SJSA1 (cell line): Measurements from ENCODE around the gene UQCR11. TPM values are rescaled to one million over a fixed set of nuclear protein-coding genes. Genes with fewer than 3 reads are reported as not detected.

Source experiments
- DNase-seq, 2 experiments: peaks; one replicate each; pipeline ENCODE4 v3.0.0-alpha.2; 2015 to 2020; ENCODE audit warnings: low spot score in 2 of 2, low read depth in 1 of 2
- H3K27ac ChIP-seq: fragments of 250-450 bp; sonication (Bioruptor Pico); 2 replicates; pipeline ENCODE4 v1.5.1; 2020; ENCODE audit warnings: mild to moderate bottlenecking, moderate library complexity
- H3K27me3 ChIP-seq: fragments of 250-450 bp; sonication (Bioruptor Pico); replicated peaks from 2 replicates; pipeline ENCODE4 v1.5.1; 2020; ENCODE audit warnings: mild to moderate bottlenecking, moderate library complexity
- H3K36me3 ChIP-seq: fragments of 250-450 bp; sonication (Bioruptor Pico); 2 replicates; pipeline ENCODE4 v1.5.1; 2020; ENCODE audit warnings: mild to moderate bottlenecking
- H3K4me1 ChIP-seq: fragments of 250-450 bp; sonication (Bioruptor Pico); replicated peaks from 2 replicates; pipeline ENCODE4 v1.6.1; 2021; ENCODE audit warnings: mild to moderate bottlenecking
- H3K4me3 ChIP-seq: fragments of 250-450 bp; sonication (Bioruptor Pico); 2 replicates; pipeline ENCODE4 v1.5.1; 2020; ENCODE audit warnings: mild to moderate bottlenecking
- H3K9me3 ChIP-seq: fragments of 250-450 bp; sonication (Bioruptor Pico); replicated peaks from 2 replicates; pipeline ENCODE4 v1.5.1; 2020; ENCODE audit warnings: mild to moderate bottlenecking
- total RNA-seq: library from RNA; depleted of rRNA; stranded (reverse); fragments of >200 nt; shearing (Covaris generic); gene quantifications from 2 replicates; pipeline ENCODE4 v1.2.3, GENCODE V29; 2014

Gene UQCR11
- total RNA-seq, 1 experiment from 2014 or later: 60.1 TPM

GRCh38 chr19:1568320-1569019 lies 36.8 kb downstream of the UQCR11 start, which contains the start of gene MEX3D:
MEX3D (minus strand) TSS chr19:1568325; CDS start chr19:1568058, 267 bp downstream.
- peak within 1 kb of the TSS; percentile 95 for H3K27ac ChIP-seq
- no peaks in the 10 kb centered on the region; the same call in 1 of the 2 replicates for H3K27me3 ChIP-seq
- peak within 1 kb of the TSS; percentile 94 for H3K4me3 ChIP-seq
- H3K9me3 ChIP-seq: peaks cover 5% of the 10 kb centered on the region
- H3K4me1 ChIP-seq: peaks cover 16% of the 10 kb centered on the region
- peaks cover 26% of the 10 kb centered on the region for H3K36me3 ChIP-seq
- DNase-seq: peak in 1 of 2 experiments; percentile 69

GRCh38 chr19:1567848-1568227 lies 37.4 kb downstream of the UQCR11 start:
- peaks cover 27% of the 10 kb centered on the region for H3K36me3 ChIP-seq

GRCh38 chr19:1567116-1567847 lies 38.0 kb downstream of the UQCR11 start:
- Histone ChIP-seq H3K9me3 (peaks cover 5% of the 10 kb centered on the region), H3K27ac (peak overlapping the region; percentile 95), H3K36me3 (peaks cover 32% of the 10 kb centered on the region), H3K4me1 (peaks cover 16% of the 10 kb centered on the region), H3K27me3 (no peaks in the 10 kb centered on the region; the same call in 1 of the 2 replicates), H3K4me3 (peak overlapping the region; percentile 94)
- DNase-seq: peak in 1 of 2 experiments; percentile 52

More at GRCh38 chr19:1567848-1568227, 37.4 kb downstream of the UQCR11 start:
- no peak for DNase-seq
- H3K9me3 ChIP-seq: peaks cover 5% of the 10 kb centered on the region
- H3K4me1 ChIP-seq: peaks cover 16% of the 10 kb centered on the region
- H3K4me3 ChIP-seq: peak overlapping the region; percentile 94
- H3K27me3 ChIP-seq: no peaks in the 10 kb centered on the region; the same call in 1 of the 2 replicates
- H3K27ac ChIP-seq: no peak overlapping the region

GRCh38 chr19:1566392-1567115 lies 38.7 kb downstream of the UQCR11 start:
- Histone ChIP-seq H3K4me1 (peaks cover 16% of the 10 kb centered on the region), H3K4me3 (peak overlapping the region; percentile 94), H3K27ac (peak overlapping the region; percentile 95), H3K9me3 (peaks cover 5% of the 10 kb centered on the region), H3K36me3 (peaks cover 33% of the 10 kb centered on the region), H3K27me3 (no peaks in the 10 kb centered on the region; the same call in 1 of the 2 replicates)
- DNase-seq: peak; percentile 85 to 88

- H3K4me1 ChIP-seq: peaks cover 12% of the 10 kb centered on the region
- DNase-seq: no peak
- H3K36me3 ChIP-seq: peaks cover 42% of the 10 kb centered on the region
- no peaks in the 10 kb centered on the region for H3K27me3 ChIP-seq
- H3K4me3 ChIP-seq: no peak overlapping the region
- H3K9me3 ChIP-seq: no peaks in the 10 kb centered on the region
- H3K27ac ChIP-seq: no peak overlapping the region
Observed at GRCh38 chr19:1563251-1563650, 42.0 kb downstream of the UQCR11 start.

GRCh38 chr19:1561236-1561842 lies 43.9 kb downstream of the UQCR11 start:
- DNase-seq: no peak
- Histone ChIP-seq H3K4me1 (peaks cover 9% of the 10 kb centered on the region), H3K27ac (no peak overlapping the region), H3K4me3 (no peak overlapping the region), H3K27me3 (no peaks in the 10 kb centered on the region), H3K9me3 (no peaks in the 10 kb centered on the region), H3K36me3 (peaks cover 43% of the 10 kb centered on the region)

GRCh38 chr19:1560286-1560882 lies 44.9 kb downstream of the UQCR11 start:
- no peaks in the 10 kb centered on the region for H3K9me3 ChIP-seq
- no peak for DNase-seq

GRCh38 chr19:1558552-1558951 lies 46.7 kb downstream of the UQCR11 start:
- Histone ChIP-seq H3K36me3 (peaks cover 33% of the 10 kb centered on the region), H3K27me3 (no peaks in the 10 kb centered on the region), H3K4me3 (no peak overlapping the region), H3K4me1 (no peaks in the 10 kb centered on the region), H3K27ac (no peak overlapping the region), H3K9me3 (no peaks in the 10 kb centered on the region)
- DNase-seq: no peak

More at GRCh38 chr19:1560286-1560882, 44.9 kb downstream of the UQCR11 start:
- Histone ChIP-seq H3K36me3 (peaks cover 37% of the 10 kb centered on the region), H3K4me1 (no peaks in the 10 kb centered on the region), H3K4me3 (no peak overlapping the region), H3K27me3 (no peaks in the 10 kb centered on the region), H3K27ac (no peak overlapping the region)

- no peak overlapping the region for H3K27ac ChIP-seq
- no peaks in the 10 kb centered on the region for H3K9me3 ChIP-seq
- H3K4me3 ChIP-seq: no peak overlapping the region
- no peaks in the 10 kb centered on the region for H3K27me3 ChIP-seq
- no peaks in the 10 kb centered on the region for H3K4me1 ChIP-seq
- DNase-seq: no peak
- peaks cover 26% of the 10 kb centered on the region for H3K36me3 ChIP-seq
Observed at GRCh38 chr19:1556390-1557070, 48.7 kb downstream of the UQCR11 start.

GRCh38 chr19:1555487-1556389 lies 49.5 kb downstream of the UQCR11 start:
- H3K27ac ChIP-seq: no peak overlapping the region
- DNase-seq: no peak
- no peaks in the 10 kb centered on the region for H3K27me3 ChIP-seq
- H3K9me3 ChIP-seq: no peaks in the 10 kb centered on the region
- no peak overlapping the region for H3K4me3 ChIP-seq
- no peaks in the 10 kb centered on the region for H3K4me1 ChIP-seq
- peaks cover 20% of the 10 kb centered on the region for H3K36me3 ChIP-seq

GRCh38 chr19:1554968-1555367 lies 50.3 kb downstream of the UQCR11 start:
- Histone ChIP-seq H3K27me3 (no peaks in the 10 kb centered on the region), H3K4me1 (no peaks in the 10 kb centered on the region), H3K27ac (no peak overlapping the region), H3K36me3 (peaks cover 16% of the 10 kb centered on the region), H3K9me3 (no peaks in the 10 kb centered on the region), H3K4me3 (no peak overlapping the region)
- no peak for DNase-seq

GRCh38 chr19:1553415-1553814 lies 51.8 kb downstream of the UQCR11 start:
- Histone ChIP-seq H3K27ac (no peak overlapping the region), H3K9me3 (no peaks in the 10 kb centered on the region), H3K4me1 (no peaks in the 10 kb centered on the region), H3K27me3 (no peaks in the 10 kb centered on the region), H3K36me3 (peaks cover 16% of the 10 kb centered on the region), H3K4me3 (no peak overlapping the region)
- DNase-seq: no peak
